ENCODE measurements around the gene DTWD1.
"Not testable (repeated sequence)": the region's sequence is repeated elsewhere in the genome, so short reads cannot be mapped to it uniquely, and the experiment has no call there.

DNA sequence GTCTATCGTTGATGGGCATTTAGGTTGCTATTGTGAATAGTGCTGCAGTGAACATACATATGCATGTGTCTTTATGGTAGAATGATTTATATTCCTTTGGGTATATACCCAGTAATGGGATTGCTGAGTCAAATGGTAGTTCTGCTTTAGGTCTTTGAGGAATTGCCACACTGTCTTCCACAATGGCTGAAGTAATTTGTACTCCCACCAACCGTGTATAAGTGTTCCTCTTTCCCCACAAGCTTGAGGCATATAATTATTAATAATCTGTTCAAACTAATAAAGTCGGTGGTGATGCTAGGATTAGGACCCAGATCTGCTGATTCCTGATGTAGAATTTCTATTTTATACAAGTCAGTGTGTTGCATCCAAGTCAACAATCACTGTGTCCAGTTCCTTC, 45.6 kb downstream of the DTWD1 start:
- not testable (repeated sequence) for TF ChIP-seq POLR2A, CTCF (IDR thresholded peaks at IDR 0.05)

Data from thyroid gland (tissue), 4 donors.